Gastroesophageal sphincter (tissue), 4 donors: ENCODE measurements around the gene FRAT2. TPM values are rescaled to one million over a fixed set of nuclear protein-coding genes. Genes with fewer than 3 reads are reported as not detected.

ENCODE experiments used
- ATAC-seq: fragments of 150-250 bp; one replicate; pipeline ENCODE4 v1.9.1; 2016; ENCODE audit warnings: mild to moderate bottlenecking, moderate library complexity
- H3K27ac ChIP-seq, 4 donors: fragments of 200-600 bp; sonication (generic) in 3 of 4; 1 replicate in 3 of 4; 2 replicates in 1 of 4; pipeline ENCODE4 v1.5.1; 2016 to 2019
- H3K27me3 ChIP-seq: fragments of 200-600 bp; sonication (generic); one replicate; pipeline ENCODE4 v1.5.1; 2019
- H3K36me3 ChIP-seq, 2 donors: fragments of 200-600 bp; sonication (generic); one replicate each; pipeline ENCODE4 v1.5.1; 2019; ENCODE audit warnings: control low read depth in 1 of 2
- H3K4me1 ChIP-seq, 3 donors: fragments of 200-600 bp; sonication (generic); 1 replicate in 2 of 3; 2 replicates in 1 of 3; pipeline ENCODE4 v1.5.1; 2016 to 2019; ENCODE audit warnings: control low read depth in 2 of 3
- H3K4me3 ChIP-seq, 2 donors: fragments of 200-600 bp; sonication (generic); one replicate each; pipeline ENCODE4 v1.5.1; 2019; ENCODE audit warnings: mild to moderate bottlenecking in 1 of 2, moderate library complexity in 1 of 2
- H3K9me3 ChIP-seq, 3 donors: fragments of 200-600 bp; sonication (generic); one replicate each; pipeline ENCODE4 v1.5.1; 2017 to 2019; ENCODE audit warnings: control low read depth in 2 of 3
- EP300 ChIP-seq: sonication (generic); formaldehyde crosslinking; IDR thresholded peaks from one replicate; pipeline ENCODE4 v1.6.1; 2017; ENCODE audit warnings: antibody characterized with exemption, mild to moderate bottlenecking
- POLR2A ChIP-seq, 2 donors: fragments of 450-650 bp; IDR thresholded peaks; one replicate each; pipeline ENCODE4 v1.6.1; 2017; ENCODE audit warnings: antibody characterized with exemption in 2 of 2, mild to moderate bottlenecking in 2 of 2, moderate library complexity in 1 of 2
- POLR2AphosphoS5 ChIP-seq: sonication (generic); formaldehyde crosslinking; IDR thresholded peaks from one replicate; pipeline ENCODE4 v1.6.1; 2017; ENCODE audit warnings: antibody characterized with exemption
- WGBS, 2 donors: methylation state at CpG; one replicate each; pipeline ENCODE4 v1.1.5; 2018; ENCODE audit warnings: low coverage in 1 of 2; 5-methylcytosine and 5-hydroxymethylcytosine counted together
- total RNA-seq, 4 donors: library from RNA; depleted of rRNA; stranded (reverse); fragments of >200 nt; gene quantifications; one replicate each; pipeline ENCODE4 v1.1.0, GENCODE V29; 2016
- TF ChIP-seq, protein P1 (sequence below), 4 experiments: fragments of 200-600 bp in 2 of 4; fragments of 450-650 bp in 2 of 4; sonication (generic) in 1 of 4; IDR thresholded peaks; one replicate each; pipeline ENCODE4 v1.5.1; 2017 to 2019; ENCODE audit warnings: antibody characterized with exemption in 4 of 4, mild to moderate bottlenecking in 2 of 4, moderate library complexity in 2 of 4

Gene FRAT2
- total RNA-seq, 4 donors from 2014 or later = 10.8 to 20.9 (median 12.5) TPM

DNA sequence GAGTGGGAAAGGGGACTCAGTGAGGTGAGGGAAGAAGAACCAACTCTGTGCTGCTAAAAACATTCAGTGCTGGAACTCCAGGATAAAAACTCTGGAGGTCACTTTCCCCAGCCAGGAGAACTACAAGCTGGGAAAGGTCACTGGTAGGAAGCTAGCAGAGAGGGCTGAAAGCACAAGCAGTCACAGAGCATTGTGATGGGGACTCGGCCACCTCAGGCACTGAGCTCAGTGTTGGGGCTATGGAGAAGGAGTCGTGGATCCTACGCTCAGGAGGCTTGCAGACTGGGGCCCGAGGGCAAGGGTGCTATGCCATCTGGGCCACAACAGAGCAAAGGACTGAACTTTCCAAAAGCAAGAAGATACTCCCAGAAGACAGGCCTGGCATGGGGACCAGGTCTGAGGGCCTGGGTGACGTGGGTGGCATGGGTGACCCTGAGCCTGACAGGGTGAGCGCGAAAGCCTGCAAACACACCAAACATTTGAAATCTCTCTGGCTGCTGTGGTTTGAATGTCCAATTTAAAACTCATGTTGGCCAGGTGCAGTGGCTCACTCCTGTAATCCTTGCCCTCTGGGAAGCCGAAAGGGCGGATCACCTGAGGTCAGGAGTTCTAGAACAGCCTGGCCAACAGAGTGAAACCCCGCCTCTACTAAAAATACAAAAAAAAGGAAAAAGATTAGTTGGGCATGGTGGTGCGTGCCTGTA, 32.3 kb downstream of the FRAT2 start:
- H3K4me1 ChIP-seq = no peaks in the 10 kb centered on the region
- H3K27ac ChIP-seq = no peak overlapping the region
- H3K36me3 ChIP-seq = no peaks in the 10 kb centered on the region
- no peak for TF ChIP-seq EP300
- no peak for TF ChIP-seq POLR2AphosphoS5
- TF ChIP-seq, protein P1, sequence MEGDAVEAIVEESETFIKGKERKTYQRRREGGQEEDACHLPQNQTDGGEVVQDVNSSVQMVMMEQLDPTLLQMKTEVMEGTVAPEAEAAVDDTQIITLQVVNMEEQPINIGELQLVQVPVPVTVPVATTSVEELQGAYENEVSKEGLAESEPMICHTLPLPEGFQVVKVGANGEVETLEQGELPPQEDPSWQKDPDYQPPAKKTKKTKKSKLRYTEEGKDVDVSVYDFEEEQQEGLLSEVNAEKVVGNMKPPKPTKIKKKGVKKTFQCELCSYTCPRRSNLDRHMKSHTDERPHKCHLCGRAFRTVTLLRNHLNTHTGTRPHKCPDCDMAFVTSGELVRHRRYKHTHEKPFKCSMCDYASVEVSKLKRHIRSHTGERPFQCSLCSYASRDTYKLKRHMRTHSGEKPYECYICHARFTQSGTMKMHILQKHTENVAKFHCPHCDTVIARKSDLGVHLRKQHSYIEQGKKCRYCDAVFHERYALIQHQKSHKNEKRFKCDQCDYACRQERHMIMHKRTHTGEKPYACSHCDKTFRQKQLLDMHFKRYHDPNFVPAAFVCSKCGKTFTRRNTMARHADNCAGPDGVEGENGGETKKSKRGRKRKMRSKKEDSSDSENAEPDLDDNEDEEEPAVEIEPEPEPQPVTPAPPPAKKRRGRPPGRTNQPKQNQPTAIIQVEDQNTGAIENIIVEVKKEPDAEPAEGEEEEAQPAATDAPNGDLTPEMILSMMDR (IDR thresholded peaks at IDR 0.05) = no peak
- TF ChIP-seq POLR2A (IDR thresholded peaks at IDR 0.05) = no peak
- no peak for ATAC-seq
- no peak overlapping the region for H3K4me3 ChIP-seq
- 80 to 95% methylated on average over 1 to 8 of the region's 11 CpGs for WGBS, 2 donors
- no peaks in the 10 kb centered on the region for H3K27me3 ChIP-seq
- H3K9me3 ChIP-seq = no peaks in the 10 kb centered on the region

- no peaks in the 10 kb centered on the region for H3K27me3 ChIP-seq
- 83 to 100% methylated on average over 2 of the region's 3 CpGs for WGBS, 2 donors
- no peak overlapping the region for H3K27ac ChIP-seq
- ATAC-seq = no peak
- TF ChIP-seq POLR2AphosphoS5 = no peak
- H3K4me1 ChIP-seq = no peaks in the 10 kb centered on the region
- H3K9me3 ChIP-seq = no peaks in the 10 kb centered on the region
- no peak overlapping the region for H3K4me3 ChIP-seq
- H3K36me3 ChIP-seq = no peaks in the 10 kb centered on the region
Observed at GRCh38 chr10:97300980-97301379, 33.5 kb downstream of the FRAT2 start.

- ATAC-seq = no peak
- no peaks in the 10 kb centered on the region for H3K27me3 ChIP-seq
- no peak overlapping the region for H3K4me3 ChIP-seq
- H3K27ac ChIP-seq = no peak overlapping the region
- no peak for TF ChIP-seq POLR2A (IDR thresholded peaks at IDR 0.05)
- TF ChIP-seq, protein P1 (IDR thresholded peaks at IDR 0.05) = no peak
- no peak for TF ChIP-seq POLR2AphosphoS5
- TF ChIP-seq EP300 = no peak
- WGBS, 2 donors = 43 to 69% methylated on average over 3 of the region's 3 CpGs
- H3K4me1 ChIP-seq = peaks cover 0 to under 1% (median 0%) of the 10 kb centered on the region in 3 donors
- no peaks in the 10 kb centered on the region for H3K9me3 ChIP-seq
- H3K36me3 ChIP-seq = no peaks in the 10 kb centered on the region
Observed at GRCh38 chr10:97298223-97298571, 36.3 kb downstream of the FRAT2 start.

GRCh38 chr10:97297556-97298222, 36.8 kb downstream of the FRAT2 start:
- TF ChIP-seq POLR2AphosphoS5 = no peak
- no peak for TF ChIP-seq EP300
- TF ChIP-seq POLR2A (IDR thresholded peaks at IDR 0.05) = no peak
- TF ChIP-seq, protein P1 (IDR thresholded peaks at IDR 0.05) = no peak
- H3K36me3 ChIP-seq = no peaks in the 10 kb centered on the region
- H3K4me3 ChIP-seq = no peak overlapping the region
- no peaks in the 10 kb centered on the region for H3K27me3 ChIP-seq
- peaks cover 0 to 6% (median 0%) of the 10 kb centered on the region in 3 donors for H3K4me1 ChIP-seq
- H3K27ac ChIP-seq = no peak overlapping the region
- ATAC-seq = no peak
- H3K9me3 ChIP-seq = no peaks in the 10 kb centered on the region
- WGBS, 2 donors = 67 to 79% methylated on average over 3 to 7 of the region's 8 CpGs

GRCh38 chr10:97292862-97293198, 41.7 kb downstream of the FRAT2 start:
- Histone ChIP-seq H3K9me3 (no peaks in the 10 kb centered on the region), H3K27me3 (no peaks in the 10 kb centered on the region), H3K27ac (peak overlapping the region in 1 of 4 donors; percentile 98), H3K36me3 (peaks cover 0 to 2% of the 10 kb centered on the region in 2 donors), H3K4me3 (peak overlapping the region in 1 of 2 donors; percentile 89), H3K4me1 (peaks cover 3 to 21% (median 5%) of the 10 kb centered on the region in 3 donors)
- ATAC-seq = no peak
- WGBS, 2 donors = 50 to 64% methylated on average over 3 of the region's 3 CpGs
- TF ChIP-seq, protein P1 (IDR thresholded peaks at IDR 0.05) = no peak
- TF ChIP-seq POLR2AphosphoS5 (no peak), EP300 (no peak), POLR2A (IDR thresholded peaks at IDR 0.05) (no peak)
